Heart right ventricle (tissue), 16 donors: ENCODE results near the gene DNM3. TPM values are rescaled to one million over a fixed set of nuclear protein-coding genes. Genes with fewer than 3 reads are reported as not detected.

Experiments used
- ATAC-seq, 8 donors: fragments of 200-7000 bp; cut with Tn5 transposase; one replicate each; pipeline ENCODE4 v1.9.1; 2020; ENCODE audit warnings: mild to moderate bottlenecking in 8 of 8, moderate library complexity in 8 of 8, moderate number of reproducible peaks in 1 of 8
- DNase-seq, 2 donors: peaks; one replicate each; pipeline ENCODE4 v3.0.0-alpha.2; 2020
- H3K27ac ChIP-seq, 10 donors: fragments of 200-600 bp; sonication (generic) in 2 of 10; one replicate each; pipeline versions ENCODE4 v1.5.0 to v1.8.0; 2020 to 2022; ENCODE audit warnings: mild to moderate bottlenecking in 3 of 10
- H3K27me3 ChIP-seq, 7 donors: fragments of 200-600 bp; one replicate each; pipeline ENCODE4 v1.8.0; 2021 to 2022; ENCODE audit warnings: mild to moderate bottlenecking in 2 of 7
- H3K36me3 ChIP-seq, 9 donors: fragments of 200-600 bp; sonication (generic) in 1 of 9; one replicate each; pipeline versions ENCODE4 v1.5.0 to v1.8.0; 2020 to 2022; ENCODE audit warnings: mild to moderate bottlenecking in 2 of 9
- H3K4me1 ChIP-seq, 9 donors: fragments of 200-600 bp; sonication (generic) in 1 of 9; one replicate each; pipeline versions ENCODE4 v1.5.0 to v1.8.0; 2020 to 2022; ENCODE audit warnings: mild to moderate bottlenecking in 4 of 9
- H3K4me3 ChIP-seq, 10 donors: fragments of 200-600 bp; sonication (generic) in 2 of 10; one replicate each; pipeline versions ENCODE4 v1.5.0 to v1.8.0; 2020 to 2022; ENCODE audit warnings: mild to moderate bottlenecking in 7 of 10, moderate library complexity in 2 of 10
- H3K9me3 ChIP-seq, 11 donors: fragments of 200-600 bp in 10 of 11; sonication (generic) in 2 of 11; one replicate each; pipeline versions ENCODE4 v1.5.0 to v1.8.0; 2013 to 2022; ENCODE audit warnings: mild to moderate bottlenecking in 2 of 11, control low read depth in 1 of 11, moderate library complexity in 1 of 11
- WGBS, 2 donors: extraction: QIAGEN DNeasy Blood & Tissue Kit; methylation state at CpG; one replicate each; pipeline ENCODE4 v1.1.7; 2013; ENCODE audit warnings: inconsistent platforms in 1 of 2; 5-methylcytosine and 5-hydroxymethylcytosine counted together
- intact Hi-C, 10 donors: fragments of 100-400 bp; cut with DNase I; formaldehyde crosslinking; loops; one replicate each; pipeline versions ENCODE4 v1.11.1 to v1.14.2; 2022
- polyA plus RNA-seq, 2 donors: library from polyadenylated mRNA; stranded (reverse); fragments of 200-250 nt; gene quantifications; one replicate each; pipeline ENCODE4 v1.2.3, GENCODE V29; 2013
- total RNA-seq, 10 donors: library from RNA; stranded (reverse); fragmentation: NEBNext Ultra II Directional in 3 of 10; extraction: Animal tissue kit (Norgen Biotek cat#: 25700) in 3 of 10; gene quantifications; one replicate each; pipeline versions ENCODE4 v1.2.1 to v1.2.4, GENCODE V29; 2021 to 2023
- TF ChIP-seq, protein P1 (sequence below), 9 donors: fragments of 200-600 bp; sonication (generic) in 2 of 9; IDR thresholded peaks; one replicate each; pipeline versions ENCODE4 v1.5.0 to v1.8.0; 2021 to 2022; ENCODE audit warnings: antibody characterized with exemption in 9 of 9, mild to moderate bottlenecking in 5 of 9, moderate library complexity in 1 of 9
- donor health status: Arrhythmogenic right ventricular cardiomyopathy.
- donor health status: ischemic (EF 13 %, LVEDD 7.1; RV severe dilation, severe dysfunction).
- donor health status: healthy with polysubstance abuse.
- donor health status: DM: no; HTN: yes; CAD: no.
- donor health status: DM: no; HTN: no; CAD: no.
- donor health status: ischemic (EF 25% LVEDD 6.9; RV normal size, moderate dysfunction).
- donor health status: ischemic (EF 25% LVEDD 5.7; RV mildly dilated, moderate dysfunction).
- donor health status: healthy.
- donor health status: DM: yes; HTN: yes; CAD: no.
- donor health status: Ischemic cardiomyopathy.
- donor health status: ischemic (EF 35%, LVEDD 5.7; RV mildly dilated, moderate dysfunction).
- donor health status: nonischemic (EF 11% LVEDD 7.7; RV severe dilation, severe dysfunction).
- donor health status: DM: yes; HTN: yes; CAD: no.
- donor health status: PGD.
- donor health status: ischemic (EF 29% LVEDD 5.4; RV normal size, mild dysfunction).
- donor health status: nonischemic (EF 23%, LVEDD 6.1; RV moderate dilation, normal function).

The DNM3 gene
- total and polyA plus RNA-seq, 12 donors = 0.77 to 2.8 (median 2.2) TPM

DNA sequence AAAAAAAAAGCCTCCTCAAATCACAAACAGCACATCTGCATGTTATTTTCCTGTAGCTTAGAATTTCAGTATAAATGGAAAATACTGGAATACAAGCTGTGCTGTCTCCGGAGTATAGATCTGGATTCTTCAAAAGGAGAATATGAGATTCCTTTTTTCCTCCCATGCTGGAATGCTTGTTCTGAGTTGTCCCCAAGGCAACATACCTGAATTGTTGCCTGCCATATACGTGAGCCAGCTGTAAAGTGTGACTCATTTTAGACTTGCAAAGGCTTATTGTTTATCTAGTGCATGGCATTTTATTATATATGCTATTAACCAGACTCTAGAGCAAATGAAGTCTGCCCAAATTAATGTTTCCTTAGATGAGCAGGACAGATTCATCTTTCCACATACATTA, 484.2 kb downstream of the DNM3 start:
- DNase-seq = no peak
- TF ChIP-seq, protein P1, sequence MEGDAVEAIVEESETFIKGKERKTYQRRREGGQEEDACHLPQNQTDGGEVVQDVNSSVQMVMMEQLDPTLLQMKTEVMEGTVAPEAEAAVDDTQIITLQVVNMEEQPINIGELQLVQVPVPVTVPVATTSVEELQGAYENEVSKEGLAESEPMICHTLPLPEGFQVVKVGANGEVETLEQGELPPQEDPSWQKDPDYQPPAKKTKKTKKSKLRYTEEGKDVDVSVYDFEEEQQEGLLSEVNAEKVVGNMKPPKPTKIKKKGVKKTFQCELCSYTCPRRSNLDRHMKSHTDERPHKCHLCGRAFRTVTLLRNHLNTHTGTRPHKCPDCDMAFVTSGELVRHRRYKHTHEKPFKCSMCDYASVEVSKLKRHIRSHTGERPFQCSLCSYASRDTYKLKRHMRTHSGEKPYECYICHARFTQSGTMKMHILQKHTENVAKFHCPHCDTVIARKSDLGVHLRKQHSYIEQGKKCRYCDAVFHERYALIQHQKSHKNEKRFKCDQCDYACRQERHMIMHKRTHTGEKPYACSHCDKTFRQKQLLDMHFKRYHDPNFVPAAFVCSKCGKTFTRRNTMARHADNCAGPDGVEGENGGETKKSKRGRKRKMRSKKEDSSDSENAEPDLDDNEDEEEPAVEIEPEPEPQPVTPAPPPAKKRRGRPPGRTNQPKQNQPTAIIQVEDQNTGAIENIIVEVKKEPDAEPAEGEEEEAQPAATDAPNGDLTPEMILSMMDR (IDR thresholded peaks at IDR 0.05) = no peak
- intact Hi-C loops = loop anchor here in 1 of 10 donors (10.0 kb wide), 1 partner anchor 181 kb away; no protein-coding TSS in a partner anchor
- no peak for ATAC-seq
- peaks cover 0 to 4% (median 0%) of the 10 kb centered on the region in 11 donors for H3K9me3 ChIP-seq
- H3K4me3 ChIP-seq = no peak overlapping the region
- 75 to 81% methylated on average over 2 of the region's 2 CpGs for WGBS, 2 donors
- H3K4me1 ChIP-seq = peaks cover 0 to 27% (median 16%) of the 10 kb centered on the region in 9 donors
- no peak overlapping the region for H3K27ac ChIP-seq
- H3K36me3 ChIP-seq = no peaks in the 10 kb centered on the region
- no peaks in the 10 kb centered on the region for H3K27me3 ChIP-seq

DNA sequence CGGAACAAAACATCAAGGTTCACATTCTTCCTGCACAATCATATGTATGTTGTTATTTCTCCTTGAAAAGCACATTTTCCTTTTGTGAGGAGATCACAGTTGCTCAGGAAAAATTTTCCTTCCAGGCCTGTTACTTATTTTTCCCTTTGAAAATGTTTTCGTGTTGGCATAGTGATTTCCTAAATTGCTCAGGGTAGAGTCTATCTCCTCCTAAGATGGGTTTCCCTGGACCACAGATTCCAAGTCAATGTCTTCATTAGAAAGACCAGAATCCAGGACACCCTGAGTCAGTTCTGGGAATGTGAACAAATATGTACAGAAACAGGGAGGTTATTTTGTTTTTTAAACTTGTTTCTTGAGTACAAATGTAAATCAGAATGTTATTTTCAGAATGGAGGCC, 484.8 kb downstream of the DNM3 start:
- Histone ChIP-seq H3K4me3 (no peak overlapping the region), H3K9me3 (peaks cover 0 to 4% (median 0%) of the 10 kb centered on the region in 11 donors), H3K27me3 (no peaks in the 10 kb centered on the region), H3K27ac (no peak overlapping the region), H3K4me1 (peaks cover 0 to 22% (median 10%) of the 10 kb centered on the region in 9 donors), H3K36me3 (no peaks in the 10 kb centered on the region)
- WGBS, 2 donors = 95 to 99% methylated on average over 2 of the region's 2 CpGs
- ATAC-seq = no peak
- intact Hi-C loops = loop anchor here in 1 of 10 donors (10.0 kb wide), 1 partner anchor 181 kb away; no protein-coding TSS in a partner anchor
- DNase-seq = no peak
- TF ChIP-seq, protein P1 (IDR thresholded peaks at IDR 0.05) = no peak

DNA sequence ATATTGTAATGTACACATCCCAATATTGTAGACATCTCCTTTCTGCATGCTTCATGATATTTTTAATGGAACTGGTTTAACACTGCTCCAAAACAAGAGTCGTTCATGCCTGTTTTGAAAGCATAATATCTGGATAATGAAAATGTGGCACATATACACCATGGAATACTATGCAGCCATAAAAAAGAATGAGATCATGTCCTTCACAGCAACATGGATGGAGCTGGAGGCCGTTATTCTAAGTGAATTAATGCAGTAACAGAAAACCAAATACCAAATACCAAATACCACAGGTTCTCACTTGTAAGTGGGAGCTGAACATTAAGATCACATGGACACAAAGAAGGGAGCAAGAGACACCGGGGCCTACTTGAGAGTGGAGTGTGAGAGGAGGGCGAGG, 487.0 kb downstream of the DNM3 start:
- Histone ChIP-seq H3K27ac (no peak overlapping the region), H3K27me3 (no peaks in the 10 kb centered on the region), H3K36me3 (no peaks in the 10 kb centered on the region), H3K9me3 (peaks cover 0 to 4% (median 0%) of the 10 kb centered on the region in 11 donors), H3K4me1 (peaks cover 0 to 5% (median 0%) of the 10 kb centered on the region in 9 donors), H3K4me3 (no peak overlapping the region)
- ATAC-seq (no peak), DNase-seq (no peak)
- TF ChIP-seq, protein P1 (IDR thresholded peaks at IDR 0.05) = no peak
- 91 to 92% methylated on average over 4 of the region's 4 CpGs for WGBS, 2 donors
- intact Hi-C loops = loop anchor here in 1 of 10 donors (10.0 kb wide), 1 partner anchor 183 kb away; no protein-coding TSS in a partner anchor

DNA sequence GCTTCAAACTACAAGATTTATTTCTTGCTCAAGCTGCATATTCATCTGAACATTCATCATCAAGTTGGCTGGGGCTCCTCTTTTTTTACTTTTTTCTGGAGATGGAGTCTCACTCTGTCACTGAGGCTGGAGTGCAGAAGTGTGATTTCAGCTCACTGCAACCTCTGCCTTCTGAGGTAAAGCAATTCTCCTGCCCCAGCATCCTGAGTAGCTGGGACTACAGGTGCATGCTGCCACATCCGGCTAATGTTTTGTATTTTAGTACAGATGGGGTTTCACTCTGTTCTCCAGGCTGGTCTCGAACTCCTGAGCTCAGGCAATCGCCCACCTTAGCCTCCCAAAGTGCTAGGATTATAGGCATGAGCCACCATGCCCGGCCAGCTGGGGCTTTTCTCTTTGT, 490.9 kb downstream of the DNM3 start:
- ATAC-seq (no peak), DNase-seq (no peak)
- intact Hi-C loops = no loop called here
- Histone ChIP-seq H3K36me3 (no peaks in the 10 kb centered on the region), H3K4me3 (no peak overlapping the region), H3K27me3 (no peaks in the 10 kb centered on the region), H3K4me1 (no peaks in the 10 kb centered on the region), H3K27ac (no peak overlapping the region), H3K9me3 (peaks cover 0 to 4% (median 0%) of the 10 kb centered on the region in 11 donors)
- 95 to 98% methylated on average over 4 of the region's 4 CpGs for WGBS, 2 donors
- TF ChIP-seq, protein P1 (IDR thresholded peaks at IDR 0.05) = no peak
